Gastroesophageal sphincter (tissue), 3 donors: ENCODE results near the gene FCN2.
"Not testable (repeated sequence)": the region's sequence is repeated elsewhere in the genome, so short reads cannot be mapped to it uniquely, and the experiment has no call there.

Experiments used
- POLR2A ChIP-seq, 2 donors: fragments of 450-650 bp; IDR thresholded peaks; one replicate each; pipeline ENCODE4 v1.6.1; 2017; ENCODE audit warnings: antibody characterized with exemption in 2 of 2, mild to moderate bottlenecking in 2 of 2, moderate library complexity in 1 of 2
- POLR2AphosphoS5 ChIP-seq: sonication (generic); formaldehyde crosslinking; IDR thresholded peaks from one replicate; pipeline ENCODE4 v1.6.1; 2017; ENCODE audit warnings: antibody characterized with exemption
- TF ChIP-seq, protein P1 (sequence below), 4 experiments: fragments of 200-600 bp in 2 of 4; fragments of 450-650 bp in 2 of 4; sonication (generic) in 1 of 4; IDR thresholded peaks; one replicate each; pipeline ENCODE4 v1.5.1; 2017 to 2019; ENCODE audit warnings: antibody characterized with exemption in 4 of 4, mild to moderate bottlenecking in 2 of 4, moderate library complexity in 2 of 4

DNA sequence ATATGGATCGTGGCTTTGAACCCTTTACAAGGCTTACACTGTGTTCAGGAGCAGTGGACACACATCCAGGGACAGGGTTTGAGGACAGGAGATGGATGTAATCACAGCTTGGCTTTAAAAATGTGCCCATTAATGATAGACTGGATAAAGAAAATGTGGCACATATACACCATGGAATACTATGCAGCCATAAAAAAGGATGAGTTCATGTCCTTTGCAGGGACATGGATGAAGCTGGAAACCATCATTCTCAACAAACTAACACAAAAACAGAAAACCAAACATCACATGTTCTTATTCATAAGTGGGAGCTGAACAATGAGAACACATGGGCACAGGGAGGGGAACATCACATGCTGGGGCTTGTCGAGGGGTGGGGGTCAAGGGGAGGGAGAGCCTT, 23.2 kb upstream of the FCN2 start:
- TF ChIP-seq, protein P1, sequence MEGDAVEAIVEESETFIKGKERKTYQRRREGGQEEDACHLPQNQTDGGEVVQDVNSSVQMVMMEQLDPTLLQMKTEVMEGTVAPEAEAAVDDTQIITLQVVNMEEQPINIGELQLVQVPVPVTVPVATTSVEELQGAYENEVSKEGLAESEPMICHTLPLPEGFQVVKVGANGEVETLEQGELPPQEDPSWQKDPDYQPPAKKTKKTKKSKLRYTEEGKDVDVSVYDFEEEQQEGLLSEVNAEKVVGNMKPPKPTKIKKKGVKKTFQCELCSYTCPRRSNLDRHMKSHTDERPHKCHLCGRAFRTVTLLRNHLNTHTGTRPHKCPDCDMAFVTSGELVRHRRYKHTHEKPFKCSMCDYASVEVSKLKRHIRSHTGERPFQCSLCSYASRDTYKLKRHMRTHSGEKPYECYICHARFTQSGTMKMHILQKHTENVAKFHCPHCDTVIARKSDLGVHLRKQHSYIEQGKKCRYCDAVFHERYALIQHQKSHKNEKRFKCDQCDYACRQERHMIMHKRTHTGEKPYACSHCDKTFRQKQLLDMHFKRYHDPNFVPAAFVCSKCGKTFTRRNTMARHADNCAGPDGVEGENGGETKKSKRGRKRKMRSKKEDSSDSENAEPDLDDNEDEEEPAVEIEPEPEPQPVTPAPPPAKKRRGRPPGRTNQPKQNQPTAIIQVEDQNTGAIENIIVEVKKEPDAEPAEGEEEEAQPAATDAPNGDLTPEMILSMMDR (IDR thresholded peaks at IDR 0.05), result not testable (repeated sequence)
- not testable (repeated sequence) for TF ChIP-seq POLR2A (IDR thresholded peaks at IDR 0.05); POLR2AphosphoS5
